GM19452 (cell line): ENCODE data around the gene TRANK1.
"Not testable (repeated sequence)": the region's sequence is repeated elsewhere in the genome, so short reads cannot be mapped to it uniquely, and the experiment has no call there.

ENCODE experiments used
- ATAC-seq: cut with Tn5 transposase; IDR thresholded peaks from one replicate; pipeline ENCODE4 v1.9.1; 2021; ENCODE audit not compliant: unreplicated experiment

TRANK1 gene

GRCh38 chr3:36944641-36945270 is at the start of gene TRANK1:
Gene TRANK1 (minus strand): TSS chr3:36945054. CDS start chr3:36944809, 245 bp downstream.
- ATAC-seq: peak; percentile 69

- ATAC-seq: peak; percentile 93
Observed at GRCh38 chr3:36993326-36994283, 48.8 kb upstream of the TRANK1 start, which contains the start of gene MLH1. Gene MLH1 (plus strand): TSS chr3:36993518. CDS start chr3:36993548, 30 bp downstream.

GRCh38 chr3:36992806-36993325 is 48.0 kb upstream of the TRANK1 start, which contains the start of gene EPM2AIP1:
Gene EPM2AIP1 (minus strand): TSS chr3:36993131. CDS start chr3:36993077, 54 bp downstream.
- peak; percentile 84 for ATAC-seq

GRCh38 chr3:36991923-36992805 is 47.3 kb upstream of the TRANK1 start:
- no peak for ATAC-seq

- ATAC-seq: no peak
Observed at GRCh38 chr3:36991147-36991546, 46.3 kb upstream of the TRANK1 start.

GRCh38 chr3:36989568-36989967 is 44.7 kb upstream of the TRANK1 start:
- no peak for ATAC-seq

GRCh38 chr3:36989005-36989404 is 44.2 kb upstream of the TRANK1 start:
- ATAC-seq: no peak

- ATAC-seq: no peak
Observed at GRCh38 chr3:36988356-36988755, 43.5 kb upstream of the TRANK1 start.

GRCh38 chr3:36981006-36981405 is 36.2 kb upstream of the TRANK1 start:
- no peak for ATAC-seq

- no peak for ATAC-seq
Observed at GRCh38 chr3:36973139-36973538, 28.3 kb upstream of the TRANK1 start.

- no peak for ATAC-seq
Observed at GRCh38 chr3:36972163-36972562, 27.3 kb upstream of the TRANK1 start.

- peak; percentile 99 for ATAC-seq
Observed at GRCh38 chr3:36969540-36970432, 24.9 kb upstream of the TRANK1 start.

- no peak for ATAC-seq
Observed at GRCh38 chr3:36969085-36969484, 24.2 kb upstream of the TRANK1 start.

GRCh38 chr3:36965440-36965839 is 20.6 kb upstream of the TRANK1 start:
- ATAC-seq: no peak

GRCh38 chr3:36964817-36965216 is 20.0 kb upstream of the TRANK1 start:
- ATAC-seq: peak; percentile 58

- ATAC-seq: no peak
Observed at GRCh38 chr3:36964331-36964730, 19.5 kb upstream of the TRANK1 start.

- not testable (repeated sequence) for ATAC-seq
Observed at GRCh38 chr3:36963008-36963407, 18.2 kb upstream of the TRANK1 start.

- no peak for ATAC-seq
Observed at GRCh38 chr3:36960502-36960901, 15.6 kb upstream of the TRANK1 start.

- ATAC-seq: no peak
Observed at GRCh38 chr3:36959821-36960220, 15.0 kb upstream of the TRANK1 start.
